GM12875 (cell line): Measurements from ENCODE around the gene CAPZA1.

ENCODE experiments used
- H3K4me3 ChIP-seq: one replicate; pipeline ENCODE4 v1.5.1; 2011; ENCODE audit warnings: low read depth, low read length, control low read depth
- TF ChIP-seq, protein P1 (sequence below): IDR thresholded peaks from 2 replicates; pipeline ENCODE4 v1.5.1; 2011; ENCODE audit warnings: low read depth, mild to moderate bottlenecking, control low read depth, inconsistent platforms, low read length, moderate library complexity, borderline replicate concordance; ENCODE audit not compliant: insufficient read depth

The CAPZA1 gene

DNA sequence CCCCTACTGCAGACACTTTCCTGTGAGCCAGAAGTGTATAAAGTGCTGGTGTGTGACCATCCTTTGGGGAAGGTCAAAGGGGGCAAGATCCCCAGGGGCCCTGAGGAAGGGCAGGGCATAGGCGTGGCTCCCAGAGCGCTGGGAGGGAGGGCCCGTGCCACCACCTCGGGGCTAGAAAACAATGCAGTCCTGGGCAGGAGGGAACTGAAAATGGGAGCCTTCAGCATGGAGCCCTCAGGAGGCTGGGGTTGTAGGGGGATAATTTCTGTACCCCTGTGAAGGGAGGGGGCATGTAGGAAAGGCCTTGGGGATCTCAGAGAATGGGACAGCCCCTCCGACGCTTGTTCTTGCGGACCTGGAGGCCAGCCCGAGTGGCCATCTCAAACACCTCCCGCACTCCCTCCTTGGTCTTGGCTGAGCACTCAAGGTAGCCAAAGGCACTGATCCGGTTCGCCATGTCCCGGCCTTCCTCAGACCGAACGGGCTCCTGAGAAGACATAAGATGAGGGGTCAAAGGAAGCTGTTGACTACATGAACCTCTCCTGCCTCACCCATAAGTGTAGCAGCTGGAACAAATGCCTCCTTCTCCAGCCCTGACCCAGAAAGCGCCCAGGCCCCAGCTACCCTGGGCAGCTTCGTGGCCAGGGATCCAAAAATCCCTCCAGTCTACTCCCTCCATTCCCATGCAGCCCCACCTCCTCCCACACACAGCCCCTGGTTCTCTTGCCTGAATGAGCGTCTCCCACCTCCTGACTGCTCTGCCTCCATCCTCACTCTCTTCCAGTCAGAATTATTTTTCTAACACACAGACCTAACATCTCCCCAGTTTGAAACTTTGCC, 81.8 kb downstream of the CAPZA1 start:
- H3K4me3 ChIP-seq = no peak overlapping the region
- TF ChIP-seq, protein P1, sequence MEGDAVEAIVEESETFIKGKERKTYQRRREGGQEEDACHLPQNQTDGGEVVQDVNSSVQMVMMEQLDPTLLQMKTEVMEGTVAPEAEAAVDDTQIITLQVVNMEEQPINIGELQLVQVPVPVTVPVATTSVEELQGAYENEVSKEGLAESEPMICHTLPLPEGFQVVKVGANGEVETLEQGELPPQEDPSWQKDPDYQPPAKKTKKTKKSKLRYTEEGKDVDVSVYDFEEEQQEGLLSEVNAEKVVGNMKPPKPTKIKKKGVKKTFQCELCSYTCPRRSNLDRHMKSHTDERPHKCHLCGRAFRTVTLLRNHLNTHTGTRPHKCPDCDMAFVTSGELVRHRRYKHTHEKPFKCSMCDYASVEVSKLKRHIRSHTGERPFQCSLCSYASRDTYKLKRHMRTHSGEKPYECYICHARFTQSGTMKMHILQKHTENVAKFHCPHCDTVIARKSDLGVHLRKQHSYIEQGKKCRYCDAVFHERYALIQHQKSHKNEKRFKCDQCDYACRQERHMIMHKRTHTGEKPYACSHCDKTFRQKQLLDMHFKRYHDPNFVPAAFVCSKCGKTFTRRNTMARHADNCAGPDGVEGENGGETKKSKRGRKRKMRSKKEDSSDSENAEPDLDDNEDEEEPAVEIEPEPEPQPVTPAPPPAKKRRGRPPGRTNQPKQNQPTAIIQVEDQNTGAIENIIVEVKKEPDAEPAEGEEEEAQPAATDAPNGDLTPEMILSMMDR = no peak

DNA sequence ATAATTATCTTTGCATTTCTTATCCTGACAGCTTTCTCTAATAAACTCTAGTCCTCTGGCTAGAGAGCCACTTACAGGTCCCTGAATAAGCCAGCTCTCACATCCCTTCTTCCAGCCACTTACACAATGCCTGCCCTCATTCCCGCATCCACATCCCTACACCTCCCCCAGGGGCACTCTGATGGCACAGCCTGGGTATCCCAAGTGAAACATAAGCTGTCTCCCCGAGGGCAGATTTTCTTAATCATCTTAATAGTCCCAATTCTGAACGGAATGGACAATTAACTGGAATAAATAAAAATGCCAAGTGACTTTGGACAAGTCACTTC, 82.4 kb downstream of the CAPZA1 start:
- H3K4me3 ChIP-seq = no peak overlapping the region
- TF ChIP-seq, protein P1 = no peak

DNA sequence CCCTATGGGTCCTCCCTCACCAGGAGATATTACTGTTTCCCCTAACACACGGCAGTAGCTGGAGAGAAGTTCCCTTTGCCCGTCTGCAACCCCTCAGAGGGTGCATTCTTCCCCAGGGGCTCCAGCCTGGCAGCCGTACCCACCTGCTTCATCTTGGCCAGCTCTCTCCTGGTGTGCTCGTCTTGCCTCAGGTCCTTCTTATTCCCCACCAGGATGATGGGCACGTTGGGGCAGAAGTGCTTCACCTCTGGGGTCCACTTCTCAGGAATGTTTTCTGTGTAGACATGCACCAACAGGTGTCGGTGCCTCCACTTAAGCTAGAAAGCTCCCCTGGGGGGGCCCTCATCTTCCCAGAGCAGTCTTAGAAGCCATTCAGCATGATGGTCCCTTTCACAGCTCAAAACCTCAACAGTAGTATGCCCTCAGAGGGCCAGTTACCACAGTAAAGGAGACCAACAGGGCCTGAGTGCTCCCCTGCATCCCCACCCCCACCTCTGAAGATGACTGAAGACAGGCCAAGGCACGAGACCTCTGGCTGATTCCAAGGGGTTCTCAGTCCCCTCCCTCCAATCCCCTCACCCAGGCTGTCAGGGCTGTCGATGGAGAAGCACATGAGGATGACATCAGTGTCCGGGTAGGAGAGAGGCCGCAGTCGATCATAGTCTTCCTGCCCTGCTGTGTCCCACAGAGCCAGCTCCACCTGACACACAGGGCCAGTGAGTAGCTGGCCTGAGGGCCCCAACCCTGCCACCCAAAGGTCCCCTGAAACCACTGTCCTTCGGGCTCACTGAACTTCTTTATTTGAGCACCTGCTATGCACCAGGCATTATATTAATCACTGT, 83.0 kb downstream of the CAPZA1 start:
- no peak overlapping the region for H3K4me3 ChIP-seq
- TF ChIP-seq, protein P1 = no peak

DNA sequence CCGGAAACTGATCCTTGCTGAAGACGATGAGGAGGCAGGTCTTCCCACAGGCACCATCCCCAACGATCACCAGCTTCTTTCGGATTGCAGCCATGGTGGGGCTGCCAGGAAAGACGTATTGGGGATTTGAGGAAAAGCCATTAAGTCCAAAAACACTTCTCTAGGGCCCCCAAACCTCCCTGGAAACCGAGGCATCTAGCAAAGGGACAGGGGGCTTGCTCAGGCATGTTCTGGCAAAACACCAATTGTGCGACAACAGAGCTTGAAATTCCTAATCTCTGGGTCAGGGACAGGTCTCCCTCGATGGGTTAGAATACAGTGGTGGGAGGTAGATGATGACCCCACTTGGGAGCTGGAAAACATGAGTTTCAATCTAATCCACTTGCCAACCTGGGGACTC, 84.1 kb downstream of the CAPZA1 start:
- no peak overlapping the region for H3K4me3 ChIP-seq
- TF ChIP-seq, protein P1 = no peak

DNA sequence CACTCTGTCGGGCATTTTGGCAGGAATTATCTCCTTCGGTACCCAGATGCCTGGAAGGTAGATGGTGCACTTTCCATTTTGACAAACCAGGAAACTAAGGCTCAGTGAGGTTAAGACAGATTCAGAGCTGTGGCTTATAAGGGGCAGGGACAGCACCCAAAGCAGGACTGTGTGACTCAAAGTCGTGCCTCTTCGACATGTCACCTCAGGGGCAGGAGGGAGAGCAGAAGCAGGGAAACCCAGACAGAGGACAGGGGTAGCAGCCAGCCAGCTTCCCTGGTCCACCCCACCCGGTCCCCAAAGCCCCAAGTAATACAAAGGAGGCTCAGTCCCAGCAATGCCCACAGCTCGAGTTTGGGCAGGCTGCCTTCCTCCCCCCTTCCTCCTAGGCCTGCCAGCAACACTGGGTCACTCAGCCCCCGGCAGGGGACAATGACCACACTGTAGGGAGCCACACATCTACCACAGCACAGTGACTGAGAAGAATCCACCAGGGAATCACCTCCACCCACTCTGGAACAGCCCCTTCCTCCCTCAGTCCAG, 84.8 kb downstream of the CAPZA1 start:
- peak overlapping the region; percentile 84 for H3K4me3 ChIP-seq
- TF ChIP-seq, protein P1 = no peak

DNA sequence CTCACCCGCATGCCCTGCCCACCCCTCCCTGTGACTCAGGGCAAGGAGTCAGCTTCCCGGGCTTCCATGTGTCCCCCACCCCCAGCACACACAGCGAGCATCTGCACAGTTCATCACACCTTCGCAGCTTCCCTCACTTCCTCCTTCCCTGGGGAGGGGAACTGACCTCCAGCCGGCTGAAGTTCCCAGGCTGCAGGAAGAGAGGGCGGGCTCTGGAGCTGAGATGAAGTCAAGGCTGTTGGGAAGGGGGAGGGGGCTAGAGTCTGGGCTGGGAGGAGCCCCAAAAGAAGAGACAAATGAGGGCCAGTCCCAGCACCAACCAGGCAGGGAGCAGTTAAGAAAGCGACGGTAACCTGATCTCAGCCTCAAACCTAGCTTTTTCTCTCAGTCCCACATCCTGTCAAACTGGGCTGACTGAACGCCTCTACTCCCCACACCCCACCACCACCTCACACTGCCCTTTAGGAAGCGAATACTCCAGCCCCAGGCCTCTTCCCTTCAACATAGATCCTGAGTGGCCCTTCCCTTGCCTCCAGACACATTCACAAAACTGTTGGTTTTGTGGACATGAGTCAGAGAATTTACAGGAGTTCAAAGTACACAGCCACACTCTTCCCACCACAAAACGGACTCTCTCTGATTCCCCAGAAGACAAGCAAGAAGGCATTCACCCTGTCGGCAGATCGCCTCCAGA, 85.4 kb downstream of the CAPZA1 start:
- H3K4me3 ChIP-seq = peak overlapping the region; percentile 84
- TF ChIP-seq, protein P1 = no peak
